ENCODE measurements around the gene ARHGEF11. TPM values are rescaled to one million over a fixed set of nuclear protein-coding genes. Genes with fewer than 3 reads are reported as not detected.

The ARHGEF11 gene
- total and polyA plus RNA-seq, 4 donors, result 14.2 to 44.1 (median 31.9) TPM

GRCh38 chr1:156959414-156959813 is 86.1 kb downstream of the ARHGEF11 start:
- WGBS, 2 donors, result 62 to 70% methylated on average over 2 of the region's 2 CpGs
- H3K27me3 ChIP-seq (ENCODE audit: control insufficient read depth in 3 of 3, insufficient read depth in 3 of 3, low read length in 2 of 3), result no peaks in the 10 kb centered on the region
- peaks cover 31 to 55% (median 43%) of the 10 kb centered on the region in 4 donors for H3K36me3 ChIP-seq (ENCODE audit: control insufficient read depth in 4 of 4, insufficient read depth in 4 of 4, low read length in 4 of 4)
- ATAC-seq (ENCODE audit: insufficient read depth, low FRiP score), result no peak
- H3K4me1 ChIP-seq (ENCODE audit: control insufficient read depth in 5 of 5, insufficient read depth in 5 of 5, low read length in 5 of 5), result peaks cover 0 to 2% (median 0%) of the 10 kb centered on the region in 5 donors
- TF ChIP-seq, protein P1, sequence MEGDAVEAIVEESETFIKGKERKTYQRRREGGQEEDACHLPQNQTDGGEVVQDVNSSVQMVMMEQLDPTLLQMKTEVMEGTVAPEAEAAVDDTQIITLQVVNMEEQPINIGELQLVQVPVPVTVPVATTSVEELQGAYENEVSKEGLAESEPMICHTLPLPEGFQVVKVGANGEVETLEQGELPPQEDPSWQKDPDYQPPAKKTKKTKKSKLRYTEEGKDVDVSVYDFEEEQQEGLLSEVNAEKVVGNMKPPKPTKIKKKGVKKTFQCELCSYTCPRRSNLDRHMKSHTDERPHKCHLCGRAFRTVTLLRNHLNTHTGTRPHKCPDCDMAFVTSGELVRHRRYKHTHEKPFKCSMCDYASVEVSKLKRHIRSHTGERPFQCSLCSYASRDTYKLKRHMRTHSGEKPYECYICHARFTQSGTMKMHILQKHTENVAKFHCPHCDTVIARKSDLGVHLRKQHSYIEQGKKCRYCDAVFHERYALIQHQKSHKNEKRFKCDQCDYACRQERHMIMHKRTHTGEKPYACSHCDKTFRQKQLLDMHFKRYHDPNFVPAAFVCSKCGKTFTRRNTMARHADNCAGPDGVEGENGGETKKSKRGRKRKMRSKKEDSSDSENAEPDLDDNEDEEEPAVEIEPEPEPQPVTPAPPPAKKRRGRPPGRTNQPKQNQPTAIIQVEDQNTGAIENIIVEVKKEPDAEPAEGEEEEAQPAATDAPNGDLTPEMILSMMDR (IDR thresholded peaks at IDR 0.05; ENCODE audit: control extremely low read depth, extremely low read depth), result no peak
- H3K9me3 ChIP-seq (ENCODE audit: control insufficient read depth in 4 of 4, insufficient read depth in 3 of 4, low read length in 3 of 4), result no peaks in the 10 kb centered on the region
- H3K9ac ChIP-seq (ENCODE audit: insufficient read depth in 1 of 2, low read length in 2 of 2), result no peak overlapping the region
- no peak overlapping the region for H3K4me3 ChIP-seq
- DNase-seq, result peak in 1 of 3 donors; percentile 17
- H3K27ac ChIP-seq (ENCODE audit: low read depth in 1 of 2, low read length in 1 of 2), result no peak overlapping the region

DNA sequence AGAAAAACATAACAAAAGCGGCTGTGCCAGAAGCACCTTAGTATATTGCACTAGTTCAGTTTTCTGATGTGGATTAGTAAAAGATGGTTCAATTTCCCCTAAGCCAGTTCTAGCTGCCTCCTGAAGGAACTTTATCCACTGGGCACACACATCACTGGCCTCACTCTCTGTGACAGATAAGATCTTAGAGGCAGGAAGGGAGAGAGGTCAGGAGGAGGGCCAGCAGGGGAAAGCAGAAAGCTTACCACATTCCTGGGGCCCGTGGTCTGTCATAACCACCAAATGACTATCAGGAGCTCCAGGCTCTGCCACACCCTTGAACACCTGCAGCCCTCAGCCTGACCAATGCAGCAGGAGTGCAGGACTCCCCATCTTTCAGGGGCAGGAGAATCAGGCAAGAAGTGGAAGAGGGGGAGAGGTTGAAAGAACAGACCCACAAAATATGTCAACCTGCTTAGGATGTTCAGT is 87.3 kb downstream of the ARHGEF11 start:
- no peaks in the 10 kb centered on the region for H3K9me3 ChIP-seq (ENCODE audit: control insufficient read depth in 4 of 4, insufficient read depth in 3 of 4, low read length in 3 of 4)
- no peak overlapping the region for H3K9ac ChIP-seq (ENCODE audit: insufficient read depth in 1 of 2, low read length in 2 of 2)
- TF ChIP-seq, protein P1 (IDR thresholded peaks at IDR 0.05; ENCODE audit: control extremely low read depth, extremely low read depth), result no peak
- peaks cover 28 to 51% (median 41%) of the 10 kb centered on the region in 4 donors for H3K36me3 ChIP-seq (ENCODE audit: control insufficient read depth in 4 of 4, insufficient read depth in 4 of 4, low read length in 4 of 4)
- H3K27me3 ChIP-seq (ENCODE audit: control insufficient read depth in 3 of 3, insufficient read depth in 3 of 3, low read length in 2 of 3), result no peaks in the 10 kb centered on the region
- H3K4me1 ChIP-seq (ENCODE audit: control insufficient read depth in 5 of 5, insufficient read depth in 5 of 5, low read length in 5 of 5), result peaks cover 0 to 2% (median 0%) of the 10 kb centered on the region in 5 donors
- no peak overlapping the region for H3K4me3 ChIP-seq
- H3K27ac ChIP-seq (ENCODE audit: low read depth in 1 of 2, low read length in 1 of 2), result no peak overlapping the region
- WGBS, 2 donors, result 48 to 59% methylated on average over 2 of the region's 2 CpGs
- no peak for DNase-seq
- ATAC-seq (ENCODE audit: insufficient read depth, low FRiP score), result no peak

- no peaks in the 10 kb centered on the region for H3K9me3 ChIP-seq (ENCODE audit: control insufficient read depth in 4 of 4, insufficient read depth in 3 of 4, low read length in 3 of 4)
These were observed 87.9 kb downstream of the ARHGEF11 start for GRCh38 chr1:156957634-156958033.

More at GRCh38 chr1:156957634-156958033, 87.9 kb downstream of the ARHGEF11 start:
- Histone ChIP-seq H3K4me1 (ENCODE audit: control insufficient read depth in 5 of 5, insufficient read depth in 5 of 5, low read length in 5 of 5) (peaks cover 0 to 2% (median 0%) of the 10 kb centered on the region in 5 donors), H3K36me3 (ENCODE audit: control insufficient read depth in 4 of 4, insufficient read depth in 4 of 4, low read length in 4 of 4) (peaks cover 22 to 55% (median 39%) of the 10 kb centered on the region in 4 donors), H3K4me3 (no peak overlapping the region), H3K9ac (ENCODE audit: insufficient read depth in 1 of 2, low read length in 2 of 2) (no peak overlapping the region), H3K27ac (ENCODE audit: low read depth in 1 of 2, low read length in 1 of 2) (no peak overlapping the region), H3K27me3 (ENCODE audit: control insufficient read depth in 3 of 3, insufficient read depth in 3 of 3, low read length in 2 of 3) (no peaks in the 10 kb centered on the region)
- TF ChIP-seq, protein P1 (IDR thresholded peaks at IDR 0.05; ENCODE audit: control extremely low read depth, extremely low read depth), result no peak
- WGBS, 2 donors, result 84 to 95% methylated on average over 3 of the region's 3 CpGs
- no peak for DNase-seq
- ATAC-seq (ENCODE audit: insufficient read depth, low FRiP score), result no peak

Measured in lung (tissue), 12 donors.